ENCODE results near the gene FNBP1L. TPM values are rescaled to one million over a fixed set of nuclear protein-coding genes. Genes with fewer than 3 reads are reported as not detected.

FNBP1L gene
- total RNA-seq, 1 experiment from 2014 or later = 0.41 TPM

DNA sequence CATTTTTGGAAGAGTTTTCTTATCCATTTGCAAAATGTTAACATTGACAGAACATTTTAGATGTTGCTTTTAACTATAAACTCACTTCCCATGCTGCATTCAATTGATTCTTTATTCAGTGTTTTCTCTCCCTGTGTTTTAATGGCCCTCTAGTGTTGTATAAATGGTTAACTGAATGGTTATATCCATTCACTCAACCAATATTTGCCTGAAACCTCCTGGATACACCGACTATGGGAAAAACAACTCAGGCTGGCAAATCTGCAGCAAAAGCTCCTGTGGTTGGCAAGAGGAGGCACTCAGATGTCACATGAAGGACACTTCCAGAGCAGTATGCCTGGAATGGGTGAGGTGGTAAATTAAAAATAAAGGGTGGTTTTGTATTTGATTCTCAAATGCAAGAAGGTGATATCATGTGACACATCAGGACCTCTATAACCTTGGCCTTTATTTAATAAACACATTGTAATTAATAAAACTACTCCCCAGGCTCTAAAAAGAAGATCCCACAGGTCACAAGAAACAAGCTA is 126.1 kb downstream of the FNBP1L start:
- no peak for DNase-seq
- H3K27ac ChIP-seq (ENCODE audit: low read length) = no peak overlapping the region
- no peaks in the 10 kb centered on the region for H3K4me1 ChIP-seq (ENCODE audit: low read length)
- no peaks in the 10 kb centered on the region for H3K9me3 ChIP-seq (ENCODE audit: low read length)
- no peak overlapping the region for H3K4me3 ChIP-seq (ENCODE audit: low read length)
- H3K27me3 ChIP-seq (ENCODE audit: low read length) = no peaks in the 10 kb centered on the region
- H3K9ac ChIP-seq (ENCODE audit: low read length) = no peak overlapping the region
- no peaks in the 10 kb centered on the region for H3K36me3 ChIP-seq (ENCODE audit: insufficient read depth, low read length)
- no peaks in the 10 kb centered on the region for H3K9me2 ChIP-seq (replicated peaks; ENCODE audit: insufficient read depth, low read length)
- H3K4me2 ChIP-seq (ENCODE audit: low read depth, low read length, poor library complexity, severe bottlenecking) = no peak overlapping the region
- no peaks in the 10 kb centered on the region for H4K20me1 ChIP-seq (ENCODE audit: insufficient read depth, low read depth, low read length)
- H3K79me2 ChIP-seq (ENCODE audit: low read length) = no peaks in the 10 kb centered on the region
- no peak overlapping the region for H2AFZ ChIP-seq (ENCODE audit: low read length)

DNA sequence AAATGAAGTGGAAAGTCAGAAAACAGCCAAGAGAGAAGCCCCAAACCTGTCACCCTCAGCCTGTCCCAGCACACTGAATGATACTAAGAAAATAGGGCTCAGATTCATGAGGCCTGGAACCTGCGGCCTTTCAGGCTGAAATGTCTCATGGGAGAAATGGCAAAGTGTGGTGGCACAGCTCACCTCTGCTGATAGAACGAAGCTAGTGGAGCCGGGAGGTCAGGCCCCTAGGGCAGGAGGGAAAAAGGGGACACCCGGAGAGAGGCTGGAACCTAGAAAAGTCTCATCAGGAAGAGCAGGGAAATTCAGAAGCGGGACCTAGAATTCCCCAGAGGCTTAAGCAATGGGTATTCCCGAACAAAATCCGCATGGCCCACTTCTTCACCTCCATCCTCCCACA is 126.6 kb downstream of the FNBP1L start:
- DNase-seq = no peak
- Histone ChIP-seq H3K4me1 (ENCODE audit: low read length) (no peaks in the 10 kb centered on the region), H3K79me2 (ENCODE audit: low read length) (no peaks in the 10 kb centered on the region), H3K27ac (ENCODE audit: low read length) (no peak overlapping the region), H4K20me1 (ENCODE audit: insufficient read depth, low read depth, low read length) (no peaks in the 10 kb centered on the region), H3K9me2 (replicated peaks; ENCODE audit: insufficient read depth, low read length) (no peaks in the 10 kb centered on the region), H2AFZ (ENCODE audit: low read length) (no peak overlapping the region), H3K36me3 (ENCODE audit: insufficient read depth, low read length) (no peaks in the 10 kb centered on the region), H3K9ac (ENCODE audit: low read length) (no peak overlapping the region), H3K4me3 (ENCODE audit: low read length) (no peak overlapping the region), H3K27me3 (ENCODE audit: low read length) (no peaks in the 10 kb centered on the region), H3K4me2 (ENCODE audit: low read depth, low read length, poor library complexity, severe bottlenecking) (no peak overlapping the region), H3K9me3 (ENCODE audit: low read length) (no peaks in the 10 kb centered on the region)

- DNase-seq = no peak
- no peaks in the 10 kb centered on the region for H3K4me1 ChIP-seq (ENCODE audit: low read length)
- no peaks in the 10 kb centered on the region for H4K20me1 ChIP-seq (ENCODE audit: insufficient read depth, low read depth, low read length)
- H3K27ac ChIP-seq (ENCODE audit: low read length) = no peak overlapping the region
- no peaks in the 10 kb centered on the region for H3K36me3 ChIP-seq (ENCODE audit: insufficient read depth, low read length)
- no peak overlapping the region for H2AFZ ChIP-seq (ENCODE audit: low read length)
- no peaks in the 10 kb centered on the region for H3K9me2 ChIP-seq (replicated peaks; ENCODE audit: insufficient read depth, low read length)
- no peaks in the 10 kb centered on the region for H3K27me3 ChIP-seq (ENCODE audit: low read length)
- H3K9ac ChIP-seq (ENCODE audit: low read length) = no peak overlapping the region
- no peaks in the 10 kb centered on the region for H3K9me3 ChIP-seq (ENCODE audit: low read length)
- H3K79me2 ChIP-seq (ENCODE audit: low read length) = no peaks in the 10 kb centered on the region
- no peak overlapping the region for H3K4me2 ChIP-seq (ENCODE audit: low read depth, low read length, poor library complexity, severe bottlenecking)
- H3K4me3 ChIP-seq (ENCODE audit: low read length) = no peak overlapping the region
Measured at GRCh38 chr1:93574991-93575390, 127.1 kb downstream of the FNBP1L start.

DNA sequence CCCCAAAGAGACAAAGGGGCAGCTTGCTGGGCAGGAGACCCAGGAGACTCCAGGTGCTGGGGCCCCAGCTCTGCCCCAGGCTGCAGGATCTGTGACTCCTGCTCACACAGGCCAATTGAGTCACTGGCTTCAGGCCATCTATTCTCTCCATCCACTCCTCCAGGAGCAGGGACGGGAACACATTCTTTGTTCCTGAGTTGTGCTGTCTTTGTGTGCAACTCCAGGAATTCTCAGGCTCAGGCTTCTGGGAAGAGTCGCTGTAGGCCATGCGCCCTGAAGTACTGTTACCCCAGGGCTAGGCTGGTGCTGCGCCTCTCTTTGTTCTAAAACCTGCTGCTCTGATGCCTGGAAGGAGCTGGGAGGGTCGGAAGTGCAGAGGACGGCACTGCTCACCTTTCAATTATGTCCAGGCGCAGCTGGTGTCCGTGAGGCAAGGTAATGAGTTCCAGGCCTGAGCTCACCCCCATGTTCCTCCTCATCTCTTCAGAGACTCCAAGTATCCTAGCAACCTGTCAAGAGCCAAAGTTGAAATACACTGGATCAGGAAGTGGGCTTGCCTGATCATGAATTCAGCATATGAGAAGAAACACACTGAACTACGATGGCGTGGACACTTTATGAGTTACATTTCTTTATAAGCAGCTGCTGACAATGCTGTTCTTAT is 127.8 kb downstream of the FNBP1L start:
- no peak overlapping the region for H3K4me3 ChIP-seq (ENCODE audit: low read length)
- no peaks in the 10 kb centered on the region for H3K9me3 ChIP-seq (ENCODE audit: low read length)
- H3K9ac ChIP-seq (ENCODE audit: low read length) = no peak overlapping the region
- no peaks in the 10 kb centered on the region for H3K9me2 ChIP-seq (replicated peaks; ENCODE audit: insufficient read depth, low read length)
- no peaks in the 10 kb centered on the region for H3K27me3 ChIP-seq (ENCODE audit: low read length)
- no peak overlapping the region for H3K4me2 ChIP-seq (ENCODE audit: low read depth, low read length, poor library complexity, severe bottlenecking)
- no peak overlapping the region for H2AFZ ChIP-seq (ENCODE audit: low read length)
- H3K36me3 ChIP-seq (ENCODE audit: insufficient read depth, low read length) = no peaks in the 10 kb centered on the region
- DNase-seq = no peak
- no peaks in the 10 kb centered on the region for H4K20me1 ChIP-seq (ENCODE audit: insufficient read depth, low read depth, low read length)
- H3K4me1 ChIP-seq (ENCODE audit: low read length) = no peaks in the 10 kb centered on the region
- no peak overlapping the region for H3K27ac ChIP-seq (ENCODE audit: low read length)
- H3K79me2 ChIP-seq (ENCODE audit: low read length) = no peaks in the 10 kb centered on the region

DNA sequence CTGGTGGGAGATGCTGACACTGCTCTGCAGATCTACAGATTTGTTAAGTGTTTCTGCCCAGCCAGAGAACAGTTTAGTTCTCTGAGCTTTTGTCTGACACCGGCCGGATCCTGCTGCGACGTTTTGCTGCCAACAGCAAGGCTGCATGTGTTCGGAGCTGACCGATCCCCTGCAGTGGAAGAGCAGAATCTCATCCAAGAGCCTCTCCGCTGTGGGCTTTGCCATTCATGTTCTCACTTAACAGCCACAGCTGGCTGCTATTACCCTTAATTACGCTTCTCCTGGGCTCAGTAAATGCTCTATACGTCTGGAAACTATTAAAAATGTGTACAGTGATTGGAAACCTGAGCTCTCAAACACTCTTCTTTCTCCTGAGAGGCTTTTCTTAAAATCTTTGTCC is 128.4 kb downstream of the FNBP1L start:
- Histone ChIP-seq H3K27ac (ENCODE audit: low read length) (no peak overlapping the region), H3K9ac (ENCODE audit: low read length) (no peak overlapping the region), H3K4me2 (ENCODE audit: low read depth, low read length, poor library complexity, severe bottlenecking) (no peak overlapping the region), H3K36me3 (ENCODE audit: insufficient read depth, low read length) (no peaks in the 10 kb centered on the region), H3K9me3 (ENCODE audit: low read length) (no peaks in the 10 kb centered on the region), H3K4me3 (ENCODE audit: low read length) (no peak overlapping the region), H3K79me2 (ENCODE audit: low read length) (no peaks in the 10 kb centered on the region), H3K9me2 (replicated peaks; ENCODE audit: insufficient read depth, low read length) (no peaks in the 10 kb centered on the region), H4K20me1 (ENCODE audit: insufficient read depth, low read depth, low read length) (no peaks in the 10 kb centered on the region), H3K27me3 (ENCODE audit: low read length) (no peaks in the 10 kb centered on the region), H3K4me1 (ENCODE audit: low read length) (no peaks in the 10 kb centered on the region), H2AFZ (ENCODE audit: low read length) (no peak overlapping the region)
- DNase-seq = no peak

DNA sequence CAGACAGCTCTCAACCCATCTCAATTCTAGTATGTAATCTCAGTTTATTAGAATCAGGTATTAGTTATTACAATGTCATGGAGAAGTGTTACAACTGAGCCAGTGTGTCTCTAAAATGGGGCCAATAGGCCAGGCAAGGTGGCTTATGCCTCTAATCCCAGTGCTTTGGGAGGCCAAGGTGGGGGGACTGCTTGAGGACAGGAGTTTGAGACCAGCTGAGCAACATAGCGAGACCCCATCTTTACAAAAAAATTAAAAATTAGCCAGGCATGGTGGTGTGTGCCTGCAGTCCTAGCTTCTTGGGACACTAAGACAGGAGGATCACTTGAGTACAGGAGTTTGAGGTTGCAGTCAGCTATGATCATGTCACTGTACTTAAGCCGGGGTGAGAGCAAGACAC is 128.8 kb downstream of the FNBP1L start:
- H4K20me1 ChIP-seq (ENCODE audit: insufficient read depth, low read depth, low read length) = no peaks in the 10 kb centered on the region
- no peaks in the 10 kb centered on the region for H3K9me3 ChIP-seq (ENCODE audit: low read length)
- no peaks in the 10 kb centered on the region for H3K36me3 ChIP-seq (ENCODE audit: insufficient read depth, low read length)

GRCh38 chr1:93577536-93578432 is 129.9 kb downstream of the FNBP1L start:
- no peaks in the 10 kb centered on the region for H3K9me3 ChIP-seq (ENCODE audit: low read length)
- no peak overlapping the region for H3K4me2 ChIP-seq (ENCODE audit: low read depth, low read length, poor library complexity, severe bottlenecking)
- H2AFZ ChIP-seq (ENCODE audit: low read length) = no peak overlapping the region
- no peak for DNase-seq
- H3K27ac ChIP-seq (ENCODE audit: low read length) = no peak overlapping the region
- no peaks in the 10 kb centered on the region for H4K20me1 ChIP-seq (ENCODE audit: insufficient read depth, low read depth, low read length)
- no peaks in the 10 kb centered on the region for H3K27me3 ChIP-seq (ENCODE audit: low read length)
- H3K79me2 ChIP-seq (ENCODE audit: low read length) = no peaks in the 10 kb centered on the region
- no peaks in the 10 kb centered on the region for H3K4me1 ChIP-seq (ENCODE audit: low read length)
- no peaks in the 10 kb centered on the region for H3K9me2 ChIP-seq (replicated peaks; ENCODE audit: insufficient read depth, low read length)
- H3K9ac ChIP-seq (ENCODE audit: low read length) = no peak overlapping the region
- no peaks in the 10 kb centered on the region for H3K36me3 ChIP-seq (ENCODE audit: insufficient read depth, low read length)
- H3K4me3 ChIP-seq (ENCODE audit: low read length) = no peak overlapping the region

More for the DNA sequence above, 128.8 kb downstream of the FNBP1L start:
- no peak overlapping the region for H2AFZ ChIP-seq (ENCODE audit: low read length)
- H3K4me3 ChIP-seq (ENCODE audit: low read length) = no peak overlapping the region
- no peaks in the 10 kb centered on the region for H3K27me3 ChIP-seq (ENCODE audit: low read length)
- no peaks in the 10 kb centered on the region for H3K9me2 ChIP-seq (replicated peaks; ENCODE audit: insufficient read depth, low read length)
- DNase-seq = no peak
- H3K27ac ChIP-seq (ENCODE audit: low read length) = no peak overlapping the region
- no peak overlapping the region for H3K4me2 ChIP-seq (ENCODE audit: low read depth, low read length, poor library complexity, severe bottlenecking)
- no peaks in the 10 kb centered on the region for H3K79me2 ChIP-seq (ENCODE audit: low read length)
- H3K4me1 ChIP-seq (ENCODE audit: low read length) = no peaks in the 10 kb centered on the region
- no peak overlapping the region for H3K9ac ChIP-seq (ENCODE audit: low read length)

DNA sequence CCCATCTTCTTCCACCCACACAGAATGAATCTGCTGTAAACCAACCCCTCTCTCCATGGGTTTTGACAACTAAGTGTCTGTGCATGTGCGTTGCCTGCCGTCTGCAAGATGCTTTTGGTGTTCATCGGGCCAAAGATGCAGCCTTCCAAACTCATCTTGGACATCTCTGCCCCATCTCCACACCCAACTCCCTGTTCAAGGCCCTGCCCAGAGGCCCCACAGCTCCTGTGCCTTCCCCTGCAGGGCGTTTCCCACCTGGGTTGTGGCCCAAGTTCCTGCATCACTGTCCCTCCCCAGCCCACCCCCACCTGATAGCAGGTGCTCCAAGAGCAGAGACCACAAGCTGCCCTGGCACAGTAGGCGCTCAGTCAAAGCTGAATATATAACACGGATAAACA is 130.5 kb downstream of the FNBP1L start:
- Histone ChIP-seq H3K9ac (ENCODE audit: low read length) (no peak overlapping the region), H3K27me3 (ENCODE audit: low read length) (no peaks in the 10 kb centered on the region), H3K4me2 (ENCODE audit: low read depth, low read length, poor library complexity, severe bottlenecking) (no peak overlapping the region), H3K9me3 (ENCODE audit: low read length) (no peaks in the 10 kb centered on the region), H3K9me2 (replicated peaks; ENCODE audit: insufficient read depth, low read length) (no peaks in the 10 kb centered on the region), H3K79me2 (ENCODE audit: low read length) (no peaks in the 10 kb centered on the region), H4K20me1 (ENCODE audit: insufficient read depth, low read depth, low read length) (no peaks in the 10 kb centered on the region), H2AFZ (ENCODE audit: low read length) (no peak overlapping the region), H3K27ac (ENCODE audit: low read length) (no peak overlapping the region), H3K4me1 (ENCODE audit: low read length) (no peaks in the 10 kb centered on the region), H3K36me3 (ENCODE audit: insufficient read depth, low read length) (no peaks in the 10 kb centered on the region), H3K4me3 (ENCODE audit: low read length) (no peak overlapping the region)
- DNase-seq = no peak
